Activated naive CD8-positive, alpha-beta T cell treated with anti-CD3 and anti-CD28 coated beads for 36 hours (primary cell): Measurements from ENCODE around the gene LRRC56. TPM values are rescaled to one million over a fixed set of nuclear protein-coding genes. Genes with fewer than 3 reads are reported as not detected.
A peak's percentile ranks its signal among the peaks of the same experiment; 100 is the strongest.

ENCODE experiments used
- DNase-seq: peaks from one replicate; pipeline ENCODE4 v3.0.0; 2021
- H3K27ac Mint-ChIP-seq: one replicate; pipeline ENCODE4 v1.8.0; 2022; ENCODE audit warnings: mild to moderate bottlenecking, moderate library complexity, mixed read lengths
- H3K27me3 Mint-ChIP-seq: one replicate; pipeline ENCODE4 v1.8.0; 2022; ENCODE audit warnings: mild to moderate bottlenecking, mixed read lengths
- H3K36me3 Mint-ChIP-seq: one replicate; pipeline ENCODE4 v1.8.0; 2021; ENCODE audit warnings: mild to moderate bottlenecking, mixed read lengths
- H3K4me1 Mint-ChIP-seq: one replicate; pipeline ENCODE4 v1.8.0; 2021; ENCODE audit warnings: mixed read lengths
- H3K4me3 Mint-ChIP-seq: one replicate; pipeline ENCODE4 v1.8.0; 2022; ENCODE audit warnings: mild to moderate bottlenecking, moderate library complexity, mixed read lengths
- H3K9me3 Mint-ChIP-seq: one replicate; pipeline ENCODE4 v1.8.0; 2022; ENCODE audit warnings: mixed read lengths
- total RNA-seq, 2 experiments: library from RNA; stranded (reverse); gene quantifications; one replicate each; pipeline ENCODE4 v1.2.3, GENCODE V29; 2021

The LRRC56 gene
- total RNA-seq, 2 experiments from 2014 or later, result 1.4 to 2.2 TPM

- Mint-ChIP-seq H3K27ac (peak overlapping the region; percentile 69), H3K27me3 (no peaks in the 10 kb centered on the region), H3K36me3 (peaks cover 24% of the 10 kb centered on the region), H3K9me3 (no peaks in the 10 kb centered on the region), H3K4me3 (no peak overlapping the region), H3K4me1 (peaks cover 6% of the 10 kb centered on the region)
- no peak for DNase-seq
Measured at GRCh38 chr11:497565-498296, 39.6 kb upstream of the LRRC56 start.

GRCh38 chr11:498297-499181 lies 38.8 kb upstream of the LRRC56 start:
- Mint-ChIP-seq H3K9me3 (no peaks in the 10 kb centered on the region), H3K4me1 (peaks cover 8% of the 10 kb centered on the region), H3K27me3 (no peaks in the 10 kb centered on the region), H3K27ac (no peak overlapping the region), H3K4me3 (no peak overlapping the region), H3K36me3 (peaks cover 24% of the 10 kb centered on the region)
- no peak for DNase-seq

GRCh38 chr11:499201-500076 lies 37.9 kb upstream of the LRRC56 start:
- no peak overlapping the region for H3K4me3 Mint-ChIP-seq
- H3K27me3 Mint-ChIP-seq, result no peaks in the 10 kb centered on the region
- peaks cover 8% of the 10 kb centered on the region for H3K4me1 Mint-ChIP-seq
- no peaks in the 10 kb centered on the region for H3K9me3 Mint-ChIP-seq
- no peak overlapping the region for H3K27ac Mint-ChIP-seq
- no peak for DNase-seq
- H3K36me3 Mint-ChIP-seq, result peaks cover 22% of the 10 kb centered on the region

GRCh38 chr11:501001-501682 lies 36.2 kb upstream of the LRRC56 start:
- no peak overlapping the region for H3K4me3 Mint-ChIP-seq
- peaks cover 28% of the 10 kb centered on the region for H3K36me3 Mint-ChIP-seq
- peaks cover 20% of the 10 kb centered on the region for H3K4me1 Mint-ChIP-seq
- no peak for DNase-seq
- no peak overlapping the region for H3K27ac Mint-ChIP-seq
- H3K9me3 Mint-ChIP-seq, result no peaks in the 10 kb centered on the region
- H3K27me3 Mint-ChIP-seq, result no peaks in the 10 kb centered on the region

GRCh38 chr11:501683-502287 lies 35.5 kb upstream of the LRRC56 start:
- Mint-ChIP-seq H3K4me1 (peaks cover 22% of the 10 kb centered on the region), H3K27me3 (no peaks in the 10 kb centered on the region), H3K4me3 (no peak overlapping the region), H3K36me3 (peaks cover 27% of the 10 kb centered on the region), H3K27ac (peak overlapping the region; percentile 56), H3K9me3 (no peaks in the 10 kb centered on the region)
- no peak for DNase-seq

- Mint-ChIP-seq H3K36me3 (peaks cover 20% of the 10 kb centered on the region), H3K27me3 (no peaks in the 10 kb centered on the region), H3K9me3 (no peaks in the 10 kb centered on the region), H3K4me1 (peaks cover 18% of the 10 kb centered on the region), H3K27ac (no peak overlapping the region), H3K4me3 (no peak overlapping the region)
- no peak for DNase-seq
Measured at GRCh38 chr11:502288-503178, 34.8 kb upstream of the LRRC56 start.

GRCh38 chr11:503179-503981 lies 33.9 kb upstream of the LRRC56 start:
- Mint-ChIP-seq H3K27ac (no peak overlapping the region), H3K36me3 (peaks cover 17% of the 10 kb centered on the region), H3K4me3 (peak overlapping the region; percentile 14), H3K9me3 (no peaks in the 10 kb centered on the region), H3K27me3 (no peaks in the 10 kb centered on the region), H3K4me1 (peaks cover 22% of the 10 kb centered on the region)
- no peak for DNase-seq

GRCh38 chr11:504053-504993 lies 33.0 kb upstream of the LRRC56 start:
- H3K4me3 Mint-ChIP-seq, result peak overlapping the region; percentile 96
- DNase-seq, result peak; percentile 33
- peak overlapping the region; percentile 60 for H3K27ac Mint-ChIP-seq
- H3K27me3 Mint-ChIP-seq, result no peaks in the 10 kb centered on the region
- H3K36me3 Mint-ChIP-seq, result peaks cover 19% of the 10 kb centered on the region
- H3K4me1 Mint-ChIP-seq, result peaks cover 22% of the 10 kb centered on the region
- no peaks in the 10 kb centered on the region for H3K9me3 Mint-ChIP-seq

GRCh38 chr11:504994-505344 lies 32.4 kb upstream of the LRRC56 start:
- no peaks in the 10 kb centered on the region for H3K9me3 Mint-ChIP-seq
- no peak for DNase-seq
- no peaks in the 10 kb centered on the region for H3K27me3 Mint-ChIP-seq
- H3K27ac Mint-ChIP-seq, result peak overlapping the region; percentile 100
- peaks cover 21% of the 10 kb centered on the region for H3K36me3 Mint-ChIP-seq
- peak overlapping the region; percentile 96 for H3K4me3 Mint-ChIP-seq
- H3K4me1 Mint-ChIP-seq, result peaks cover 22% of the 10 kb centered on the region

GRCh38 chr11:506238-506994 lies 30.9 kb upstream of the LRRC56 start:
- no peaks in the 10 kb centered on the region for H3K27me3 Mint-ChIP-seq
- peak overlapping the region; percentile 96 for H3K4me3 Mint-ChIP-seq
- no peaks in the 10 kb centered on the region for H3K9me3 Mint-ChIP-seq
- peaks cover 22% of the 10 kb centered on the region for H3K4me1 Mint-ChIP-seq
- peak overlapping the region; percentile 100 for H3K27ac Mint-ChIP-seq
- peak; percentile 97 for DNase-seq
- H3K36me3 Mint-ChIP-seq, result peaks cover 28% of the 10 kb centered on the region

- H3K9me3 Mint-ChIP-seq, result no peaks in the 10 kb centered on the region
- DNase-seq, result peak; percentile 99
- peak within 1 kb of the TSS; percentile 96 for H3K4me3 Mint-ChIP-seq
- H3K36me3 Mint-ChIP-seq, result peaks cover 31% of the 10 kb centered on the region
- peak within 1 kb of the TSS; percentile 100 for H3K27ac Mint-ChIP-seq
- H3K27me3 Mint-ChIP-seq, result no peaks in the 10 kb centered on the region
- H3K4me1 Mint-ChIP-seq, result peaks cover 22% of the 10 kb centered on the region
Measured at GRCh38 chr11:506995-507726, 30.2 kb upstream of the LRRC56 start, which contains the start of gene RNH1. TSS of gene RNH1 (minus strand) at chr11:507242. CDS start at chr11:502162, 5,080 bp downstream.
